ENCODE measurements around the gene JARID2. TPM values are rescaled to one million over a fixed set of nuclear protein-coding genes. Genes with fewer than 3 reads are reported as not detected.

JARID2 gene
- polyA plus RNA-seq, 1 donor (not counting 4 experiments of a cell fraction or from before 2014, with no cell fraction given) = 11.0 TPM

GRCh38 chr6:15207923-15208322, 37.9 kb upstream of the JARID2 start:
- Histone ChIP-seq H3K9ac (ENCODE audit: control insufficient read depth, extremely low read depth, insufficient read depth, low read length) (no peak overlapping the region), H2AFZ (ENCODE audit: control insufficient read depth, low read length) (no peak overlapping the region), H3K79me2 (ENCODE audit: control insufficient read depth, insufficient read depth, low read length) (no peaks in the 10 kb centered on the region), H3K36me3 (ENCODE audit: control insufficient read depth in 2 of 2, extremely low read depth in 1 of 2, insufficient read depth in 2 of 2, low read length in 2 of 2) (no peaks in the 10 kb centered on the region), H3K27me3 (ENCODE audit: control insufficient read depth, extremely low read depth, insufficient read depth, low read length) (no peaks in the 10 kb centered on the region), H4K20me1 (ENCODE audit: control insufficient read depth, extremely low read depth, insufficient read depth, low read length) (no peaks in the 10 kb centered on the region), H3K27ac (ENCODE audit: control insufficient read depth, insufficient read depth, low read length) (no peak overlapping the region), H3K9me1 (ENCODE audit: control insufficient read depth, extremely low read depth, insufficient read depth, low read length) (no peaks in the 10 kb centered on the region), H3K4me2 (ENCODE audit: control insufficient read depth, extremely low read depth, insufficient read depth, low read depth, low read length) (no peak overlapping the region), H3K9me3 (ENCODE audit: control insufficient read depth, low read depth, low read length) (no peaks in the 10 kb centered on the region), H3K4me3 (ENCODE audit: control insufficient read depth in 2 of 3, extremely low read depth in 1 of 3, insufficient read depth in 2 of 3, low read depth in 1 of 3, low read length in 3 of 3) (no peak overlapping the region), H3K4me1 (ENCODE audit: control insufficient read depth, extremely low read depth, insufficient read depth, low read length) (peaks cover 8% of the 10 kb centered on the region)
- dilution Hi-C loops (cut with MboI; ENCODE audit: extremely low pct_ligation_motif_present, low sequenced_read_pairs) = no loop called here
- no peak for TF ChIP-seq CTCF (optimal IDR thresholded peaks at IDR 0.05 in 1 of 3, IDR thresholded peaks at IDR 0.05 in 1 of 3, conservative IDR thresholded peaks at IDR 0.05 in 1 of 3; ENCODE audit: extremely low read depth in 1 of 3, insufficient read depth in 2 of 3, low read length in 3 of 3)
- DNase-seq (ENCODE audit: low read depth, low spot score) = no peak
- FAIRE-seq = no peak

DNA sequence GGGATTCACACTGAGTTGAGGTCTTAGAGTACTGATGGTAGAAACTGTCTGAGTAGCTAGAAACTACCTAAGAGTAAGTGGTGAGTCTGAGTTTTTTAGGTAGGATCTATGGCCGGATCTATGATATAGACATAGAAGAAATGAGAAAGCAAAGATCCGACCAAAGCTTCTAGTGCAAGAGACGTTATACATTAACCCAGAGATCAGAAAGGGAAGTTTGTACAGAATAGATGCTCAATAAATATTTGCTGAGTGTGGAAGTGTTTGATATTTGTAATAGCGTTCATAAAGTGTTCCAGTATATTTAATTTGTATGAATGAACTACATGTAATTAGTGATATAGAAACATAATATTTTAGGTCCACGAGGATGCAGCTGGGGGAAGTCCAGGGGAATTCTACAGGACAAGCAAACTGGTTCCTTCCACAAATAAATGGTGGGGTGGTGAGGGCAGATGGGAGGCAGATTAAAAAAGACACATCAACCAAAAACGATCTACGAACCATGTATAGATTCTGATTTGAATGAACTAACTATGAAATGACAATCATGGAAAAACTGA, 31.9 kb upstream of the JARID2 start:
- Histone ChIP-seq H3K27ac (ENCODE audit: control insufficient read depth, insufficient read depth, low read length) (no peak overlapping the region), H3K9me1 (ENCODE audit: control insufficient read depth, extremely low read depth, insufficient read depth, low read length) (no peaks in the 10 kb centered on the region), H3K4me3 (ENCODE audit: control insufficient read depth in 2 of 3, extremely low read depth in 1 of 3, insufficient read depth in 2 of 3, low read depth in 1 of 3, low read length in 3 of 3) (no peak overlapping the region), H3K4me2 (ENCODE audit: control insufficient read depth, extremely low read depth, insufficient read depth, low read depth, low read length) (no peak overlapping the region), H3K9ac (ENCODE audit: control insufficient read depth, extremely low read depth, insufficient read depth, low read length) (no peak overlapping the region), H3K79me2 (ENCODE audit: control insufficient read depth, insufficient read depth, low read length) (no peaks in the 10 kb centered on the region), H3K27me3 (ENCODE audit: control insufficient read depth, extremely low read depth, insufficient read depth, low read length) (no peaks in the 10 kb centered on the region), H3K36me3 (ENCODE audit: control insufficient read depth in 2 of 2, extremely low read depth in 1 of 2, insufficient read depth in 2 of 2, low read length in 2 of 2) (no peaks in the 10 kb centered on the region), H2AFZ (ENCODE audit: control insufficient read depth, low read length) (no peak overlapping the region), H3K4me1 (ENCODE audit: control insufficient read depth, extremely low read depth, insufficient read depth, low read length) (no peaks in the 10 kb centered on the region), H4K20me1 (ENCODE audit: control insufficient read depth, extremely low read depth, insufficient read depth, low read length) (no peaks in the 10 kb centered on the region), H3K9me3 (ENCODE audit: control insufficient read depth, low read depth, low read length) (no peaks in the 10 kb centered on the region)
- dilution Hi-C loops (cut with MboI; ENCODE audit: extremely low pct_ligation_motif_present, low sequenced_read_pairs) = no loop called here
- no peak for FAIRE-seq
- DNase-seq (ENCODE audit: low read depth, low spot score) = no peak
- TF ChIP-seq CTCF (optimal IDR thresholded peaks at IDR 0.05 in 1 of 3, IDR thresholded peaks at IDR 0.05 in 1 of 3, conservative IDR thresholded peaks at IDR 0.05 in 1 of 3; ENCODE audit: extremely low read depth in 1 of 3, insufficient read depth in 2 of 3, low read length in 3 of 3) = no peak
- no peak for TF ChIP-seq EZH2 (IDR thresholded peaks at IDR 0.05; ENCODE audit: low read length)

Measured in keratinocyte (primary cell).